Suprapubic skin (tissue), 4 donors: ENCODE data around the gene PRRX2. TPM values are rescaled to one million over a fixed set of nuclear protein-coding genes. Genes with fewer than 3 reads are reported as not detected.

ENCODE experiments used
- DNase-seq, 2 donors: peaks; one replicate each; pipeline ENCODE4 v3.0.0-alpha.2; 2019; ENCODE audit warnings: low spot score in 2 of 2
- H3K27ac ChIP-seq: fragments of 200-600 bp; sonication (generic); one replicate; pipeline ENCODE4 v1.5.1; 2019
- H3K27me3 ChIP-seq: fragments of 200-600 bp; sonication (generic); one replicate; pipeline ENCODE4 v1.5.1; 2019
- H3K36me3 ChIP-seq: fragments of 200-600 bp; sonication (generic); one replicate; pipeline ENCODE4 v1.5.1; 2019
- H3K4me1 ChIP-seq: fragments of 200-600 bp; sonication (generic); one replicate; pipeline ENCODE4 v1.5.1; 2019
- H3K4me3 ChIP-seq: fragments of 200-600 bp; sonication (generic); one replicate; pipeline ENCODE4 v1.5.1; 2019; ENCODE audit warnings: mild to moderate bottlenecking
- H3K9me3 ChIP-seq: fragments of 200-600 bp; sonication (generic); one replicate; pipeline ENCODE4 v1.5.1; 2019
- CTCF ChIP-seq, 2 donors: fragments of 200-600 bp in 1 of 2; fragments of 450-650 bp in 1 of 2; sonication (generic) in 1 of 2; IDR thresholded peaks; one replicate each; pipeline ENCODE4 v1.5.1; 2016 to 2019; ENCODE audit warnings: antibody characterized with exemption in 2 of 2, mild to moderate bottlenecking in 1 of 2, moderate library complexity in 1 of 2
- EP300 ChIP-seq: sonication (generic); formaldehyde crosslinking; IDR thresholded peaks from one replicate; pipeline ENCODE4 v1.6.1; 2017; ENCODE audit warnings: antibody characterized with exemption
- POLR2A ChIP-seq, 2 donors: fragments of 450-650 bp; IDR thresholded peaks; one replicate each; pipeline ENCODE4 v1.6.1; 2017; ENCODE audit warnings: antibody characterized with exemption in 2 of 2, mild to moderate bottlenecking in 2 of 2, moderate library complexity in 2 of 2
- POLR2AphosphoS5 ChIP-seq, 3 donors: sonication (generic); formaldehyde crosslinking; IDR thresholded peaks; one replicate each; pipeline ENCODE4 v1.6.1; 2017; ENCODE audit warnings: antibody characterized with exemption in 3 of 3
- WGBS: methylation state at CpG from one replicate; pipeline ENCODE4 v1.1.5; 2018; 5-methylcytosine and 5-hydroxymethylcytosine counted together
- total RNA-seq, 4 donors: library from RNA; depleted of rRNA; stranded (reverse); fragments of >200 nt; gene quantifications; one replicate each; pipeline ENCODE4 v1.1.0, GENCODE V29; 2016

PRRX2 gene
- total RNA-seq, 4 donors from 2014 or later, result 9.9 to 16.9 (median 14.0) TPM

- no peaks in the 10 kb centered on the region for H3K36me3 ChIP-seq
- peaks cover 14% of the 10 kb centered on the region for H3K27me3 ChIP-seq
- H3K9me3 ChIP-seq, result no peaks in the 10 kb centered on the region
- H3K4me1 ChIP-seq, result peaks cover 36% of the 10 kb centered on the region
- H3K4me3 ChIP-seq, result peak overlapping the region; percentile 58
- H3K27ac ChIP-seq, result peak overlapping the region; percentile 68
- no peak for DNase-seq
- no peak for TF ChIP-seq POLR2A (IDR thresholded peaks at IDR 0.05)
- TF ChIP-seq POLR2AphosphoS5 (IDR thresholded peaks at IDR 0.05), result no peak
- TF ChIP-seq CTCF (IDR thresholded peaks at IDR 0.05), result no peak
- TF ChIP-seq EP300, result no peak
- 43% methylated on average over 12 of the region's 36 CpGs for WGBS
Observed at GRCh38 chr9:129664746-129665388, 580 bp upstream of the PRRX2 start.

- DNase-seq, result no peak
- WGBS, result 4% methylated on average over 11 of the region's 88 CpGs
- Histone ChIP-seq H3K4me1 (peaks cover 38% of the 10 kb centered on the region), H3K9me3 (no peaks in the 10 kb centered on the region), H3K4me3 (peak overlapping the region; percentile 58), H3K27ac (peak overlapping the region; percentile 59), H3K36me3 (no peaks in the 10 kb centered on the region), H3K27me3 (peaks cover 14% of the 10 kb centered on the region)
- TF ChIP-seq EP300 (no peak), POLR2A (IDR thresholded peaks at IDR 0.05) (peak in 1 of 2 donors; percentile 8)
Observed at GRCh38 chr9:129665814-129666520, 520 bp downstream of the PRRX2 start.

- no peak for DNase-seq
- H3K27me3 ChIP-seq, result peaks cover 14% of the 10 kb centered on the region
- peaks cover 44% of the 10 kb centered on the region for H3K4me1 ChIP-seq
- WGBS, result 12% methylated on average over 6 of the region's 13 CpGs
- no peak for TF ChIP-seq POLR2A (IDR thresholded peaks at IDR 0.05)
- no peak for TF ChIP-seq CTCF (IDR thresholded peaks at IDR 0.05)
- no peak for TF ChIP-seq POLR2AphosphoS5 (IDR thresholded peaks at IDR 0.05)
- no peak for TF ChIP-seq EP300
- H3K36me3 ChIP-seq, result no peaks in the 10 kb centered on the region
- H3K4me3 ChIP-seq, result peak overlapping the region; percentile 58
- no peaks in the 10 kb centered on the region for H3K9me3 ChIP-seq
- peak overlapping the region; percentile 59 for H3K27ac ChIP-seq
Observed at GRCh38 chr9:129666575-129666974, 1.1 kb downstream of the PRRX2 start.

- WGBS, result 37% methylated on average over 11 of the region's 11 CpGs
- H3K27ac ChIP-seq, result no peak overlapping the region
- H3K4me3 ChIP-seq, result peak overlapping the region; percentile 58
- TF ChIP-seq POLR2AphosphoS5 (IDR thresholded peaks at IDR 0.05) (no peak), EP300 (no peak), CTCF (IDR thresholded peaks at IDR 0.05) (no peak), POLR2A (IDR thresholded peaks at IDR 0.05) (no peak)
- peaks cover 45% of the 10 kb centered on the region for H3K4me1 ChIP-seq
- no peaks in the 10 kb centered on the region for H3K9me3 ChIP-seq
- DNase-seq, result no peak
- peaks cover 14% of the 10 kb centered on the region for H3K27me3 ChIP-seq
- H3K36me3 ChIP-seq, result no peaks in the 10 kb centered on the region
Observed at GRCh38 chr9:129667378-129667777, 1.9 kb downstream of the PRRX2 start.

- no peaks in the 10 kb centered on the region for H3K9me3 ChIP-seq
- peaks cover 14% of the 10 kb centered on the region for H3K27me3 ChIP-seq
- peaks cover 45% of the 10 kb centered on the region for H3K4me1 ChIP-seq
- H3K4me3 ChIP-seq, result peak overlapping the region; percentile 58
- H3K27ac ChIP-seq, result no peak overlapping the region
- no peak for DNase-seq
- H3K36me3 ChIP-seq, result no peaks in the 10 kb centered on the region
- WGBS, result no CpG with 5 or more reads among the region's 9 CpGs
- TF ChIP-seq CTCF (IDR thresholded peaks at IDR 0.05) (no peak), EP300 (no peak), POLR2A (IDR thresholded peaks at IDR 0.05) (no peak), POLR2AphosphoS5 (IDR thresholded peaks at IDR 0.05) (no peak)
Observed at GRCh38 chr9:129667850-129668249, 2.4 kb downstream of the PRRX2 start.
